Stimulated activated CD8-positive, alpha-beta memory T cell treated with anti-CD3 and anti-CD28 coated beads, Interleukin-4, amount 100 ng/mL, for 24 hours (primary cell): ENCODE measurements around the gene ETFB.
A peak's percentile ranks its signal among the peaks of the same experiment; 100 is the strongest.

Experiments used
- DNase-seq: peaks from one replicate; pipeline ENCODE4 v3.0.0-alpha.2; 2020; ENCODE audit warnings: low read depth

ETFB gene

GRCh38 chr19:51351266-51351990 lies 14.8 kb downstream of the ETFB start:
- no peak for DNase-seq

- DNase-seq: no peak
Measured at GRCh38 chr19:51347209-51347928, 18.8 kb downstream of the ETFB start.

- DNase-seq: no peak
Measured at GRCh38 chr19:51346742-51347141, 19.4 kb downstream of the ETFB start.

GRCh38 chr19:51345076-51345620 lies 21.0 kb downstream of the ETFB start:
- no peak for DNase-seq

GRCh38 chr19:51342631-51343569 lies 23.3 kb downstream of the ETFB start:
- no peak for DNase-seq

- no peak for DNase-seq
Measured at GRCh38 chr19:51341976-51342580, 24.1 kb downstream of the ETFB start, which contains the start of gene VSIG10L. Gene VSIG10L, minus strand, starts transcription at chr19:51342139. Its CDS starts 15 bp downstream, at chr19:51342124.

GRCh38 chr19:51341066-51341465 lies 25.1 kb downstream of the ETFB start:
- no peak for DNase-seq

- peak; percentile 95 for DNase-seq
Measured at GRCh38 chr19:51339687-51340656, 26.2 kb downstream of the ETFB start.

GRCh38 chr19:51339313-51339686 lies 26.9 kb downstream of the ETFB start:
- DNase-seq: no peak

GRCh38 chr19:51338563-51339312 lies 27.4 kb downstream of the ETFB start:
- peak; percentile 84 for DNase-seq

- DNase-seq: no peak
Measured at GRCh38 chr19:51337861-51338562, 28.2 kb downstream of the ETFB start.

- no peak for DNase-seq
Measured at GRCh38 chr19:51337141-51337860, 28.9 kb downstream of the ETFB start.

- DNase-seq: no peak
Measured at GRCh38 chr19:51333836-51334460, 32.2 kb downstream of the ETFB start.

GRCh38 chr19:51331716-51332115 lies 34.5 kb downstream of the ETFB start:
- no peak for DNase-seq

GRCh38 chr19:51331193-51331592 lies 35.0 kb downstream of the ETFB start:
- no peak for DNase-seq

- no peak for DNase-seq
Measured at GRCh38 chr19:51330366-51330765, 35.8 kb downstream of the ETFB start.

- no peak for DNase-seq
Measured at GRCh38 chr19:51329411-51329810, 36.8 kb downstream of the ETFB start.
